Bronchial epithelial cell (primary cell): Measurements from ENCODE around the gene MEG3. TPM values are rescaled to one million over a fixed set of nuclear protein-coding genes. Genes with fewer than 3 reads are reported as not detected.

Experiments
- DNase-seq: peaks from one replicate; pipeline ENCODE4 v3.0.0-alpha.2; 2010; ENCODE audit warnings: low read depth
- FAIRE-seq: peaks from 2 replicates; lab custom pipeline; 2011; peaks lifted over from hg19 to GRCh38; lab: Jason Lieb, UNC
- H3K27me3 ChIP-seq: 2 replicates; pipeline ENCODE4 v1.5.1; 2011; ENCODE audit warnings: low read length; ENCODE audit not compliant: control insufficient read depth, insufficient read depth
- H3K36me3 ChIP-seq: 2 replicates; pipeline ENCODE4 v1.5.1; 2011; ENCODE audit warnings: low read length; ENCODE audit not compliant: control insufficient read depth, insufficient read depth
- H3K4me3 ChIP-seq: 2 replicates; pipeline ENCODE4 v1.5.1; 2011; ENCODE audit warnings: mild to moderate bottlenecking, low read depth, low read length, control low read depth
- total RNA-seq: library from RNA; depleted of rRNA; stranded (reverse); fragments of >200 nt; gene quantifications from 2 replicates; pipeline ENCODE4 v1.2.1, GENCODE V29; 2014
- TF ChIP-seq, protein P1 (sequence below): IDR thresholded peaks from 2 replicates; pipeline ENCODE4 v1.5.1; 2011; ENCODE audit warnings: mild to moderate bottlenecking, moderate library complexity, low read length, control low read depth, inconsistent platforms; ENCODE audit not compliant: insufficient read depth, severe bottlenecking

Gene MEG3
- total RNA-seq, 1 donor from 2014 or later = 3.7 TPM

DNA sequence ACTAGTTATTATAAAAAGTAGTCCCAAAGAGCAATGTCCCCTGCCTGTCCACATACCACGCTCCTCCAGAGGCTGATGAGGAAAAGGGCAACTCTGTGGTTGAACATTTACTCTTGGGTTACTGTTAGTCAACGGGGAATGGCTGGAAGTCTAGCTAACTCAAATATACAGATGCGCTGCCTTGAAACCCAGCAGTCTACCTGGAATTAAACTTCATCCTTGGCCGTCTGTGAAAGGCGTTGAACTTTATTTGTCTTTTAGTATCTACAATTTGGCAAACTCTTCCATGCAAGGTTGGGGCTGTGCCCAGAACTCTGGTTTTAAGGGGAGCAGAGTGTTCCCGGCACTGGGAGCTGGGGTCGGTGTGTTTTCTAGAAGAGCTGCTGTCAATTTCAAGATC is 3.9 kb upstream of the MEG3 start:
- no peak for DNase-seq

DNA sequence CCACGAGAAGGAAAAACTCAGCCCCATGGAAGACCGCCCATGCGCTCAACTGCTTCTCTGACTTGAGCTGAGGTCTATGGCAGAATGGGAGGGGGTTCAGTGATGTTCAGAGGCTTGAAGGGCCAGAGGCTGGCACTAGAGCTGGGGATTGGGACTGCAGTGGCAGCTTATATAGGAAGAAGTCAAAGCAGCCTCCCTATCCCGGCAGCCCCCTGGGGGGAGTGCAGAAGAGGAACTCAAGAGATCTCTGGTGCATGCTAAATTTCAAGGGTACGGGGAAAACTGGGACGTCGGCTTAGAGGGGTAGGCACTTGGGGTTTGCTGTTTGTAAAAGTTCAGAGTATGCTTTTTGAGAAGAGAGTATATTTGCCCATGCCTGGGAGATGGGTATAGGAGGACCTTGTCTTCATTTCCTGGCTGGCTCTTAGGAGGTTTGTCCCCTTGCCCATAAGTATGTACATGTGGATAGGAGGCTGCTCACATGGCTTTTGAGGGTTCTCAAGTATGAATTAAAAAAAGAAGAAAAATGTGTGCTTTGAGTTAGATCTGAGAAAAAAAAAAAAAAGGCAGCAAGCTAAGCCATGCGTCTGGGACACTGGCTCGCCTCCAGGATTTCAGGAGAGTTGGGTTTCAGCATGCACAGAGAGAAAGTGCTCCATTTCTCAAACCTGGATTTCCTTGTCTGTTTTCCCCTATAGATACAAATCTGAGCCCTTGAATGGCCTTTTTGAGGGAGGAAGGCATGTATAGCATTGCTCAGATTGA is 3.2 kb upstream of the MEG3 start:
- TF ChIP-seq, protein P1, sequence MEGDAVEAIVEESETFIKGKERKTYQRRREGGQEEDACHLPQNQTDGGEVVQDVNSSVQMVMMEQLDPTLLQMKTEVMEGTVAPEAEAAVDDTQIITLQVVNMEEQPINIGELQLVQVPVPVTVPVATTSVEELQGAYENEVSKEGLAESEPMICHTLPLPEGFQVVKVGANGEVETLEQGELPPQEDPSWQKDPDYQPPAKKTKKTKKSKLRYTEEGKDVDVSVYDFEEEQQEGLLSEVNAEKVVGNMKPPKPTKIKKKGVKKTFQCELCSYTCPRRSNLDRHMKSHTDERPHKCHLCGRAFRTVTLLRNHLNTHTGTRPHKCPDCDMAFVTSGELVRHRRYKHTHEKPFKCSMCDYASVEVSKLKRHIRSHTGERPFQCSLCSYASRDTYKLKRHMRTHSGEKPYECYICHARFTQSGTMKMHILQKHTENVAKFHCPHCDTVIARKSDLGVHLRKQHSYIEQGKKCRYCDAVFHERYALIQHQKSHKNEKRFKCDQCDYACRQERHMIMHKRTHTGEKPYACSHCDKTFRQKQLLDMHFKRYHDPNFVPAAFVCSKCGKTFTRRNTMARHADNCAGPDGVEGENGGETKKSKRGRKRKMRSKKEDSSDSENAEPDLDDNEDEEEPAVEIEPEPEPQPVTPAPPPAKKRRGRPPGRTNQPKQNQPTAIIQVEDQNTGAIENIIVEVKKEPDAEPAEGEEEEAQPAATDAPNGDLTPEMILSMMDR = no peak
- Histone ChIP-seq H3K27me3 (peaks cover 4% of the 10 kb centered on the region), H3K4me3 (no peak overlapping the region), H3K36me3 (no peaks in the 10 kb centered on the region)
- FAIRE-seq (no peak), DNase-seq (no peak)

More for the DNA sequence above, 3.9 kb upstream of the MEG3 start:
- no peaks in the 10 kb centered on the region for H3K36me3 ChIP-seq
- no peak for FAIRE-seq
- peaks cover 3% of the 10 kb centered on the region for H3K27me3 ChIP-seq
- no peak overlapping the region for H3K4me3 ChIP-seq
- TF ChIP-seq, protein P1 = no peak

DNA sequence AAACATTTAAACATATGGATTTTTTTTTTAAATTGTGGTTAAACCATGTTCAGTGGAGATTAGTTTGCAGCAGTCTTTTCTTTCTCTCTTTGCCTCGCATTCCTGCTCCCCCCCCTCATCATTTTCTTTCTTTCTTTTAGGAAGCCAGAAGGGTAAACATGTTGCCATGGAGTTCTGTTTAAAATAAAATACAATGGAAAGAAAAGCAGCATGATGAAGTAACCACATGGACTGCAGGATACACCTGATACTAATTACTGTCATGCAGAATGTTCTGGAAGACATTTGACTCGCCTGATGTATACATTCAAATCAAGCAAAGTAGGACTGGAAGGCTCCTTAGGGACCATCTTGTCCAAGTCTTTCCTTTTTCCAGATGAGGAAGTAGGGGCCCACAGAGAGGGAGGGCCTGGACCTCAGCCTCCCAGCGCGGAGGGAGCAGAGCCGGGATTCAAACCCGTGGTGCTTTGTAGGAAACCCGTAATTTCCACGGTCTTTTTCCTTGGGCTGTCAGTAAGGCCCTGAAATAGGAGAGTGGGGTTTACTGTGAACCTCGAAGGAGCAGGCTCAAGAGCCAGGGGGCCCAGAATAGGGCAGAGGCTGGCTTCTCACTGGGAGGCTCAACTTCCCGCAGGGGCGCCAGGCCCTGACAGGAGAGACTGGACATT is 2.4 kb upstream of the MEG3 start:
- TF ChIP-seq, protein P1 = no peak
- DNase-seq = no peak
- no peaks in the 10 kb centered on the region for H3K36me3 ChIP-seq
- FAIRE-seq = no peak
- H3K4me3 ChIP-seq = no peak overlapping the region
- H3K27me3 ChIP-seq = peaks cover 4% of the 10 kb centered on the region

DNA sequence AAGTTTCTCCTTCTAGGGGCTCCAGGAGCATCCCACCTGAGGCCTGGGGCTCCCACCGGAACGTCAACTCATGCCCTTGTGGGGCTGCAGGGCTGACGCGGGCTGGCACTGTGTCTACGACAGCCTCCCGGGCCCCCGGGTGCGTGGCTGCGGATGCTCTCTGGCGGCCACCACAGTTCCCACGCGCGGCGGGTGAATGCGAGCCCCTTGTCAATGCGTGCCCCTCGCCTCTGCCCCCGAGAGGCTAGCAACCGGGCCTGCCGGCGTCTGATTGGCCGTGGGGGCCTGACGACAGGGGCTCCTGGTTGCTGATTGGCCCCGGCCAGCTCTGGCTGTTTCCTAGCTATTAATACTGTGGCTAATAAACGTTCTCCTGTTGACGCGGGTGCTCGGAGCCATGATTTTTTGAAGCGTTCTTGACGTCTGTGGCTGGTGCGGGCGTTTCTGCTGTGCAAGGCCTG is 1.8 kb upstream of the MEG3 start:
- no peaks in the 10 kb centered on the region for H3K36me3 ChIP-seq
- no peak for DNase-seq
- peaks cover 4% of the 10 kb centered on the region for H3K27me3 ChIP-seq
- TF ChIP-seq, protein P1 = no peak
- no peak overlapping the region for H3K4me3 ChIP-seq
- no peak for FAIRE-seq

DNA sequence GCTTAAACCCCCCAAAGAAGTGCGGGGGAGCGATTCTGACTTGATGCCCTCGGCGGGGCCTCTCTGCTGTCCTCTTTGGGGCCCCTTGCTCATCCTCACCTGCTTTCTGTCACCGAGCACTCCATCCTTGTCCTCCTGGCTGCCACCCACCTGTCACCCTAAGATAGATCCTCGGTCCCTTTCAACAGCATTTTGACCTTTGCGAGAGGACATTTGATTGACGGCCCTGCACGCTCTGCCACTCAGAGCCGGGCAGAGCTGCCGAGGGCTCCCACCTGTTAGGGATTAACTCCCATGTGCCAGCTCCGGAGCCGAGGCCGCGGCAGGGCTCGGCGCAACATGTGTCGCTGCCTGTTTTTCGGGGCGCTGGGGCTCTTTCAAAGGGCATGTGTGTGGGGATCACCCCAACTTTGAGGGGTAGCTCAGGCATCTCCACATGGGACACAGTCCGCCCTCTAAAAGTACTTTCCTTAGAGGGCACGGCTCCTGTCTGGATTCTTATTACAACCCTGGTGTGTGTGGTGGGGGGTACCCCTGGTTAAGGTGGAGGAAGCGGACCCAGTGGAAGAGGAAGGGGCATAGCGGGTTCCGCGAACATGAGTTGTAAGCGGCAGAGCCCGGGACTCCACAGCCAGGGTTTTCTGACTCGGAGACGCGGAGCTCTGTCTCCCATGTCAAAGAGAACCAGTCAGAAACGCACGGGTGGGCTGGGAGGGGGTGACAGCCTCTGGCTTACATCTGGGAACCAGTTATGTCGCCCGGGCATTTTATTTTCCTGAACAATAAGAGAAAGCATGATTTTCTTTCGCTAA is 811 bp upstream of the MEG3 start:
- TF ChIP-seq, protein P1 = no peak
- FAIRE-seq (no peak), DNase-seq (no peak)
- Histone ChIP-seq H3K36me3 (no peaks in the 10 kb centered on the region), H3K4me3 (no peak overlapping the region), H3K27me3 (peaks cover 4% of the 10 kb centered on the region)
